OCI-LY1 (cell line): ENCODE measurements around the gene ALDH1A2.
"Not testable (repeated sequence)": the region's sequence is repeated elsewhere in the genome, so short reads cannot be mapped to it uniquely, and the experiment has no call there.

Experiments used
- H2AFZ ChIP-seq: fragments of 200-600 bp; sonication (generic), shearing (Covaris generic); 2 replicates; pipeline ENCODE4 v1.6.0; 2014; ENCODE audit warnings: antibody characterized with exemption, mild to moderate bottlenecking, low read length
- H3F3A ChIP-seq: fragments of 200-600 bp; sonication (generic), shearing (Covaris generic); 2 replicates; pipeline ENCODE4 v1.6.0; 2014; ENCODE audit warnings: mild to moderate bottlenecking, antibody characterized with exemption, low read length, moderate library complexity; ENCODE audit not compliant: insufficient read depth
- H3K27ac ChIP-seq: fragments of 200-600 bp; sonication (generic); 2 replicates; pipeline ENCODE4 v1.5.1; 2014; ENCODE audit warnings: low read length, mixed run types, mild to moderate bottlenecking, low read depth; ENCODE audit not compliant: poor library complexity, severe bottlenecking
- H3K27me3 ChIP-seq: fragments of 200-600 bp; sonication (generic); 2 replicates; pipeline ENCODE4 v1.6.0; 2014; ENCODE audit warnings: antibody characterized with exemption, mild to moderate bottlenecking, low read length, moderate library complexity; ENCODE audit not compliant: insufficient read depth
- H3K36me3 ChIP-seq: fragments of 200-600 bp; sonication (generic); 2 replicates; pipeline ENCODE4 v1.6.1; 2014; ENCODE audit warnings: mild to moderate bottlenecking, antibody characterized with exemption, low read length, moderate library complexity, mixed read lengths; ENCODE audit not compliant: insufficient read depth
- H3K4me1 ChIP-seq: fragments of 200-600 bp; sonication (generic); 2 replicates; pipeline ENCODE4 v1.5.1; 2014; ENCODE audit warnings: mild to moderate bottlenecking, low read length, moderate library complexity; ENCODE audit not compliant: insufficient read depth, severe bottlenecking
- H3K4me2 ChIP-seq: fragments of 200-600 bp; sonication (generic), shearing (Covaris generic); 2 replicates; pipeline ENCODE4 v1.6.1; 2014; ENCODE audit warnings: low read length
- H3K4me3 ChIP-seq: fragments of 200-600 bp; sonication (generic); 2 replicates; pipeline ENCODE4 v1.5.1; 2014; ENCODE audit warnings: low read length, low read depth, mild to moderate bottlenecking, mixed read lengths; ENCODE audit not compliant: poor library complexity, severe bottlenecking
- H3K79me2 ChIP-seq: fragments of 200-600 bp; shearing (Covaris generic); 2 replicates; pipeline ENCODE4 v1.6.1; 2016; ENCODE audit warnings: mixed run types, low read length, mixed read lengths; ENCODE audit not compliant: insufficient read depth
- H3K9ac ChIP-seq: fragments of 200-600 bp; sonication (generic), shearing (Covaris generic); 2 replicates; pipeline ENCODE4 v1.6.1; 2014; ENCODE audit warnings: mild to moderate bottlenecking, low read length, mixed read lengths
- H3K9me2 ChIP-seq: fragments of 200-600 bp; sonication (generic), shearing (Covaris generic); 2 replicates; pipeline ENCODE4 v1.6.1; 2014; ENCODE audit warnings: low read depth, mild to moderate bottlenecking, low read length, mixed read lengths
- H3K9me3 ChIP-seq: fragments of 200-600 bp; shearing (Covaris generic); 2 replicates; pipeline ENCODE4 v1.6.1; 2014; ENCODE audit warnings: low read length, mixed read lengths
- H4K20me1 ChIP-seq: fragments of 200-600 bp; sonication (generic), shearing (Covaris generic); 2 replicates; pipeline ENCODE4 v1.6.0; 2016; ENCODE audit warnings: mild to moderate bottlenecking, low read length; ENCODE audit not compliant: insufficient read depth
- EZH2 ChIP-seq: fragments of 200-600 bp; sonication (generic), shearing (Covaris generic); IDR thresholded peaks from 2 replicates; pipeline ENCODE4 v1.8.0; 2017; ENCODE audit warnings: borderline replicate concordance, mixed run types, mild to moderate bottlenecking, antibody characterized with exemption, low read length, moderate library complexity, mixed read lengths
- TF ChIP-seq, protein P1 (sequence below): fragments of 200-600 bp; sonication (generic), shearing (Covaris generic); IDR thresholded peaks from 2 replicates; pipeline ENCODE4 v1.5.1; 2017; ENCODE audit warnings: mild to moderate bottlenecking, antibody characterized with exemption, low read length, moderate library complexity, mixed read lengths

The ALDH1A2 gene

DNA sequence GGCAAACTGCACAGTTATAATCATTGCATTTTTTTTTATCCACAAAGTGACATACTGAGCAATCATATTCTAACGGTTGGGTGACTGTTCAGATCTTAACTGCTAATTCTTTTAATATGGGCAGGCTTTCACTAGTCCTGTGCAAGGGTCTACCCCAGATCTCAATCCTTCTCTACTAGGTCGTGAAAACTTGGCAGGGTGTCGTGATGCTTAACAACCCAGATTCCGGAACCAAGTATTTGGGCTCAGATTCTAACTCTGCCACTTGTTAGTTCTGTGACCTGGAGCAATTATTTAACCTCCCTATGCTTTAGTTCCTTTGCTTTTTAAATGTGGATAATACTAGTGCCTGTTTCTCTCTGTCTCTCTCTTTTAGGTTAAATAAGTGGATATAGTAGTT lies 16.4 kb upstream of the ALDH1A2 start:
- Histone ChIP-seq H3K4me2 (no peak overlapping the region), H3K27ac (no peak overlapping the region), H2AFZ (no peak overlapping the region), H3K79me2 (no peaks in the 10 kb centered on the region), H3K9ac (no peak overlapping the region), H3K27me3 (no peaks in the 10 kb centered on the region), H4K20me1 (no peaks in the 10 kb centered on the region), H3K4me3 (no peak overlapping the region), H3F3A (no peaks in the 10 kb centered on the region), H3K9me3 (no peaks in the 10 kb centered on the region), H3K4me1 (no peaks in the 10 kb centered on the region), H3K9me2 (no peaks in the 10 kb centered on the region), H3K36me3 (no peaks in the 10 kb centered on the region)
- TF ChIP-seq, protein P1, sequence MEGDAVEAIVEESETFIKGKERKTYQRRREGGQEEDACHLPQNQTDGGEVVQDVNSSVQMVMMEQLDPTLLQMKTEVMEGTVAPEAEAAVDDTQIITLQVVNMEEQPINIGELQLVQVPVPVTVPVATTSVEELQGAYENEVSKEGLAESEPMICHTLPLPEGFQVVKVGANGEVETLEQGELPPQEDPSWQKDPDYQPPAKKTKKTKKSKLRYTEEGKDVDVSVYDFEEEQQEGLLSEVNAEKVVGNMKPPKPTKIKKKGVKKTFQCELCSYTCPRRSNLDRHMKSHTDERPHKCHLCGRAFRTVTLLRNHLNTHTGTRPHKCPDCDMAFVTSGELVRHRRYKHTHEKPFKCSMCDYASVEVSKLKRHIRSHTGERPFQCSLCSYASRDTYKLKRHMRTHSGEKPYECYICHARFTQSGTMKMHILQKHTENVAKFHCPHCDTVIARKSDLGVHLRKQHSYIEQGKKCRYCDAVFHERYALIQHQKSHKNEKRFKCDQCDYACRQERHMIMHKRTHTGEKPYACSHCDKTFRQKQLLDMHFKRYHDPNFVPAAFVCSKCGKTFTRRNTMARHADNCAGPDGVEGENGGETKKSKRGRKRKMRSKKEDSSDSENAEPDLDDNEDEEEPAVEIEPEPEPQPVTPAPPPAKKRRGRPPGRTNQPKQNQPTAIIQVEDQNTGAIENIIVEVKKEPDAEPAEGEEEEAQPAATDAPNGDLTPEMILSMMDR, result no peak
- TF ChIP-seq EZH2, result no peak

DNA sequence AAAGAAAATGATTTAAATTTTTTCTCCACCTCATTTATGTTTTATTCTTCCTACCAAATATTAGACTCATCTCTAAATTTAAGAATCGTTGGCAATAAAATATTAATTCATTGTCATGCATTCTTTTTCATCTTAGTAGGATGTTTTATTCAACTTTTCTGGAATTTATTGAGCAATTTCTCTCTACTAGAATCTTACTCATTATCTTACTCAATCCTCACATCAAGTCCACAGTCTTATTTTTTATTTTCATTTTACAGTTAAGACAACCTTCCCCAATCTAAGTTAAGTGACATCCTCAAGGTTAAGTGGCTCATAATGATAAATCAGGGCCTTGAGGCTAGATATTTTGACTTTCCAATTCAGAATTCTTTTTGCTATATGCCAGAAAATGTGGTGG lies 15.9 kb upstream of the ALDH1A2 start:
- Histone ChIP-seq H3F3A (no peaks in the 10 kb centered on the region), H3K9me3 (no peaks in the 10 kb centered on the region), H3K4me3 (no peak overlapping the region), H4K20me1 (no peaks in the 10 kb centered on the region), H3K27ac (no peak overlapping the region), H3K27me3 (no peaks in the 10 kb centered on the region), H3K79me2 (no peaks in the 10 kb centered on the region), H3K4me1 (no peaks in the 10 kb centered on the region), H2AFZ (no peak overlapping the region), H3K9ac (no peak overlapping the region), H3K9me2 (no peaks in the 10 kb centered on the region), H3K36me3 (no peaks in the 10 kb centered on the region), H3K4me2 (no peak overlapping the region)
- TF ChIP-seq EZH2, result no peak
- TF ChIP-seq, protein P1, result no peak

DNA sequence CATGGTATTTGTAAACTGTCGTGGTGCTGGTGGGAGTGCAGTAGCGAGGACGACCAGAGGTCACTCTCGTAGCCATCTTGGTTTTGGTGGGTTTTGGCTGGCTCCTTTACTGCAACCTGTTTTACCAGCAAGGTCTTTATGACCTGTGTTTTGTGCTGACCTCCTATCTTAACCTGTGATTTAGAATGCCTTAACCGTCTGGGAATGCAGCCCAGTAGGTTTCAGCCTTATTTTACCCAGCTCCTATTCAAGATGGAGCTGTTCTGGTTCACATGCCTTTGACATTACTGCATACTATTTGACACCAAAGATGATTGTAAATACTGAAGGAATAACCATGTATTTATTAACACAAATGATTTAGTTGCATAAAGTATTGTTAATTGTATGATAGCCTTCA lies 15.4 kb upstream of the ALDH1A2 start:
- H3K4me2 ChIP-seq, H4K20me1 ChIP-seq, H2AFZ ChIP-seq: not testable (repeated sequence)

DNA sequence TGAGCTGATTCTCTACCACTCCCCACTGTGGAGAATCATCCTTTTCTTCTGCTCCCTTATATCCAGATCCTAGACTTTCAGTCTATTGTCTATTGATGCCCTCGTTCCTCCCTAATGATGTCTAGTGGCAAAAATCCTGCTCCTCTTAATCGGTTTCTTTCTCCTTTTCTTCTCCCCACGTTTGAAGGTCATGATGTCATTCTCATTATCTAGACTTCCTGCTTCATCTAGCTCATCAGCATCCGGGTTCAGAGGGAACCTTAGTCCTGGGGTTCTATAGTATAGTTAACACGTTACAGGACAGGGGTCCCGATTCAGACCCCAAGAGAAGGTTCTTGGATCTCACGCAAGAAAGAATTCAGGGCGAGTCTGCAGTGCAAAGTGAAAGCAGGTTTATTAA lies 14.9 kb upstream of the ALDH1A2 start:
- Histone ChIP-seq H3K27me3 (no peaks in the 10 kb centered on the region), H3K4me3 (no peak overlapping the region), H3F3A (no peaks in the 10 kb centered on the region), H3K36me3 (no peaks in the 10 kb centered on the region), H3K4me1 (no peaks in the 10 kb centered on the region), H3K9me2 (no peaks in the 10 kb centered on the region), H3K9me3 (no peaks in the 10 kb centered on the region), H3K27ac (no peak overlapping the region), H2AFZ (peak overlapping the region; percentile 84; the same call in 1 of the 2 replicates), H3K79me2 (no peaks in the 10 kb centered on the region), H3K9ac (no peak overlapping the region), H3K4me2 (no peak overlapping the region), H4K20me1 (no peaks in the 10 kb centered on the region)
- TF ChIP-seq EZH2, result no peak
- TF ChIP-seq, protein P1, result no peak

More for the DNA sequence above, 15.4 kb upstream of the ALDH1A2 start:
- not testable (repeated sequence) for H3K27me3 ChIP-seq, H3K79me2 ChIP-seq, H3K4me1 ChIP-seq, H3K36me3 ChIP-seq, H3K9ac ChIP-seq, H3F3A ChIP-seq, H3K9me3 ChIP-seq, H3K4me3 ChIP-seq, H3K9me2 ChIP-seq, H3K27ac ChIP-seq
